ENCODE measurements around the gene CFAP43. TPM values are rescaled to one million over a fixed set of nuclear protein-coding genes. Genes with fewer than 3 reads are reported as not detected.

Gene CFAP43
- total and polyA plus RNA-seq, 4 donors, result 13.4 to 42.5 (median 15.3) TPM

GRCh38 chr10:104155591-104155990 is 76.6 kb downstream of the CFAP43 start:
- WGBS (ENCODE audit: insufficient coverage), result 95% methylated on average over 2 of the region's 2 CpGs
- Histone ChIP-seq H3K4me3 (ENCODE audit: low read depth, low read length) (no peak overlapping the region), H3K36me3 (ENCODE audit: control insufficient read depth, insufficient read depth, low read length) (no peaks in the 10 kb centered on the region), H3K9me3 (ENCODE audit: control insufficient read depth, insufficient read depth, low read length) (peaks cover 3% of the 10 kb centered on the region), H3K4me1 (ENCODE audit: control insufficient read depth, insufficient read depth, low read length) (no peaks in the 10 kb centered on the region), H3K27ac (ENCODE audit: low read depth, low read length) (no peak overlapping the region), H3K27me3 (ENCODE audit: control insufficient read depth, insufficient read depth, low read length) (no peaks in the 10 kb centered on the region)
- DNase-seq (ENCODE audit: low read depth in 4 of 6, low spot score in 6 of 6), result no peak

DNA sequence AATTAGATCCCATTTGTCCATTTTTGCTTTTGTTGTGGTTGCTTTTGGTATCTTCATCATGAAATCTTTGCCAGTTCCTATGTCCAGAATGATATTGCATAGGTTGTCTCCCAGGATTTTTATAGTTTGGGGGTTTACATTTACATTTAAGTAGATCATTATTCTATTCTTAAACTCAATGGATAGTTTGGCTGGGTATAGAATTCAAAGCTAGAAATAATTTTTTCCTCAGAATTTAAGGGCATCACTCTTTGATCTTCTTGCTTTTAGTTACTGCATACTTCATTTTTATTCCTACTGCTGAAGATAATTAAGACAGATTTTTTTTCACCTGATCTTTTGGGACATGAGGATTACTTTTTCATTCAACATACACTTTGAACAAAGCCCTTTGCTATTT is 80.4 kb downstream of the CFAP43 start:
- H3K4me3 ChIP-seq (ENCODE audit: low read depth, low read length), result no peak overlapping the region
- no peak for DNase-seq (ENCODE audit: low read depth in 4 of 6, low spot score in 6 of 6)
- H3K36me3 ChIP-seq (ENCODE audit: control insufficient read depth, insufficient read depth, low read length), result no peaks in the 10 kb centered on the region
- no peak overlapping the region for H3K27ac ChIP-seq (ENCODE audit: low read depth, low read length)
- H3K4me1 ChIP-seq (ENCODE audit: control insufficient read depth, insufficient read depth, low read length), result no peaks in the 10 kb centered on the region
- peaks cover 3% of the 10 kb centered on the region for H3K9me3 ChIP-seq (ENCODE audit: control insufficient read depth, insufficient read depth, low read length)
- no peaks in the 10 kb centered on the region for H3K27me3 ChIP-seq (ENCODE audit: control insufficient read depth, insufficient read depth, low read length)

DNA sequence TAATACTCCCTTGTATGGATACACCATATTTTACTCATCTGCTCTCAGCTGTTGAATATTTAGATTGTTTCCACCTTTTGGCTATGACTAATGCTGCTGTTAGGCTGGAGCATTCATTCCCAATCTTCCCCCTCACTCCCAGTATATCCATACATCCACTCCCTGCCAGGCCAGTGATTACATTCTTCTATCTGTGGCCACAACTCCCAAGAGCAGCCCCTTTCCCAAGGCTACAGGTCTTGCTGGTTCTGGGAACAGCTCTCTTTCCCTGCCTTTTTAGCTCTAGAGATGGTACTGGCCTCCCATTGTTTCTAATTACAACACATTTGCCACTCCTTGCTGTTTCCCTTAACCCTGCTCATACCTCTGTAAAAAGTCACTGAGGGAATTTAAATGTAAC is 82.0 kb downstream of the CFAP43 start:
- no peaks in the 10 kb centered on the region for H3K4me1 ChIP-seq (ENCODE audit: control insufficient read depth, insufficient read depth, low read length)
- H3K9me3 ChIP-seq (ENCODE audit: control insufficient read depth, insufficient read depth, low read length), result peaks cover 3% of the 10 kb centered on the region
- no peaks in the 10 kb centered on the region for H3K36me3 ChIP-seq (ENCODE audit: control insufficient read depth, insufficient read depth, low read length)
- H3K27ac ChIP-seq (ENCODE audit: low read depth, low read length), result no peak overlapping the region
- no peaks in the 10 kb centered on the region for H3K27me3 ChIP-seq (ENCODE audit: control insufficient read depth, insufficient read depth, low read length)
- no peak overlapping the region for H3K4me3 ChIP-seq (ENCODE audit: low read depth, low read length)
- DNase-seq (ENCODE audit: low read depth in 4 of 6, low spot score in 6 of 6), result no peak

DNA sequence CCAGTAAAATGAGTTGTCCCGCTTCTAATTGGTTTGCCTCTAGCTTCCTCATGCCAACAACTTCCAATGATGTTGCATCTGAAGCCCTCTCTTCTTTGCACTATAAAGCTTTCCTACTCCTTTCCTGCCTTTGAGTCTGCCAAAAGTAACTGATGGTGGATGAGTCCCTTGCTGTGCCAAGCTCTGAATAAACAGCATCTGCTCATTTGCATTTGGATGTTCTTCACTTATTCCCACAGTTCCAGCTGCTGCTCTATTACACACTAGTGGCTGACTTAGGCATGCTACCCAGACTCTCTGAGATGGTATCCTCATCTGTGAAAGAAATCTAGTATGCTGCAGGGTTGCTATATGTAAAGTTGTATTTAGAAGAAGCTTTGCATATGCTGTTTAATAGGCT is 85.3 kb downstream of the CFAP43 start:
- H3K4me3 ChIP-seq (ENCODE audit: low read depth, low read length), result no peak overlapping the region
- H3K4me1 ChIP-seq (ENCODE audit: control insufficient read depth, insufficient read depth, low read length), result no peaks in the 10 kb centered on the region
- 55% methylated on average over 1 of the region's 1 CpG for WGBS (ENCODE audit: insufficient coverage)
- peak in 5 of 6 donors; percentile 29 to 95 (median 50) for DNase-seq (ENCODE audit: low read depth in 4 of 6, low spot score in 6 of 6)
- no peaks in the 10 kb centered on the region for H3K27me3 ChIP-seq (ENCODE audit: control insufficient read depth, insufficient read depth, low read length)
- peaks cover 2% of the 10 kb centered on the region for H3K9me3 ChIP-seq (ENCODE audit: control insufficient read depth, insufficient read depth, low read length)
- H3K27ac ChIP-seq (ENCODE audit: low read depth, low read length), result no peak overlapping the region
- H3K36me3 ChIP-seq (ENCODE audit: control insufficient read depth, insufficient read depth, low read length), result no peaks in the 10 kb centered on the region

DNA sequence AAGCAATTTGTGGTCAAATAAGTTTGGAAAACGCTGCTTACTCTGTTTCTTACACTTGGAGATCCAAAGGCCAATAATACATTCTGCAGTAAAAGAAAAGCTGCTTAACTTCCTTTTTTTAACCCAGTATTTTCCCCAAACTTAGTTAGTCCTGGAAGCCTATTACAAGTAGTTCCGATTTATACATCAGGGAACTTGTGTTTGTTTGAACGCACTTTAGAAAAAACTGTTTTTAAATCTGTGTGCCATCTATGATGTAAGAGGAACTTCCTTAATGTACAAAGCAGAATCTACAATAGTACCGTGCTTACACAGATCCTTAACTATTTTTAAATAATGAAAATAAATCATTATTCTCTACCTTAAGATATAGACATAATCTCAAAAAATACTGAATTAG is 87.2 kb downstream of the CFAP43 start:
- no peaks in the 10 kb centered on the region for H3K36me3 ChIP-seq (ENCODE audit: control insufficient read depth, insufficient read depth, low read length)
- no peak for DNase-seq (ENCODE audit: low read depth in 4 of 6, low spot score in 6 of 6)
- 80% methylated on average over 1 of the region's 4 CpGs for WGBS (ENCODE audit: insufficient coverage)
- no peaks in the 10 kb centered on the region for H3K9me3 ChIP-seq (ENCODE audit: control insufficient read depth, insufficient read depth, low read length)
- H3K27me3 ChIP-seq (ENCODE audit: control insufficient read depth, insufficient read depth, low read length), result no peaks in the 10 kb centered on the region
- no peaks in the 10 kb centered on the region for H3K4me1 ChIP-seq (ENCODE audit: control insufficient read depth, insufficient read depth, low read length)
- no peak overlapping the region for H3K27ac ChIP-seq (ENCODE audit: low read depth, low read length)
- no peak overlapping the region for H3K4me3 ChIP-seq (ENCODE audit: low read depth, low read length)

DNA sequence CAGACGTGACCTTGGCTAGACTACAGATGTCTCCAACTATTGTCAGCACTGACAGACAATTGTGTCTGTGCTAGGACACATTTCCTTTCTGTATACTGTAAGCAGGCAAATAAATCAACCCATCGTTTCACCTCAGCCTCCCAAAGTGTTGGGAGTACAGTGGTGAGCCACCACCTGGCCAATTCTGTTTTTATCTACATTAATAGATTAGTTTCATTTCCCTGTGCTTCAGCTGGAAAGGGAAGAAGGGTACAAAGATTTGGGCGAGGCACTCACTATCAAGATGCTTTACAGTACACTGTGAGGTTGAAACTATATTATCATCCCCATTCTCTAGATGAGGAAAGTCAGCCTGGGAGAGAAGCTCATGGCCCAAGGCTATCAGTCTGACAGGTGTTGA is 88.3 kb downstream of the CFAP43 start:
- no peak for DNase-seq (ENCODE audit: low read depth in 4 of 6, low spot score in 6 of 6)
- H3K4me3 ChIP-seq (ENCODE audit: low read depth, low read length), result no peak overlapping the region
- no peaks in the 10 kb centered on the region for H3K36me3 ChIP-seq (ENCODE audit: control insufficient read depth, insufficient read depth, low read length)
- H3K27me3 ChIP-seq (ENCODE audit: control insufficient read depth, insufficient read depth, low read length), result no peaks in the 10 kb centered on the region
- 100% methylated on average over 1 of the region's 3 CpGs for WGBS (ENCODE audit: insufficient coverage)
- H3K9me3 ChIP-seq (ENCODE audit: control insufficient read depth, insufficient read depth, low read length), result no peaks in the 10 kb centered on the region
- H3K4me1 ChIP-seq (ENCODE audit: control insufficient read depth, insufficient read depth, low read length), result no peaks in the 10 kb centered on the region
- H3K27ac ChIP-seq (ENCODE audit: low read depth, low read length), result no peak overlapping the region

DNA sequence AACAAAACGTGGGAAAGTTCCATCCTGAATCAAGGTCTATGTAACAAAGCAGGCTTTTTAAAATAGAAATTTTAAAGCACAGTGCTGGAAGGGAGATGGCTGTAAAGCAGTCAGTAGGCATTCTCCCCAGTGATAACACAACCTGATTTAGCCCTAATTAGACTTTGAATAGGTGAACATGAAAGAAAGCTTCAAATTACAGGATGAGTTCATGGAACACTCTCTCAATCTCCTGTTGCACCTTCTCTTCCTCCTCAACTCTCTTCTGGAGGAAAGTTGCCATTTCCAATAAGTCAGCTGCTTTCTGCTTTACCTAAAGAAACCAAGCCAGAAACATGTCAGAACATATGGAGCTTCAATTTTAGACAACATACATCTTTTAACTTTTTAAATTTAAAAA is 90.1 kb downstream of the CFAP43 start:
- Histone ChIP-seq H3K9me3 (ENCODE audit: control insufficient read depth, insufficient read depth, low read length) (no peaks in the 10 kb centered on the region), H3K4me3 (ENCODE audit: low read depth, low read length) (no peak overlapping the region), H3K36me3 (ENCODE audit: control insufficient read depth, insufficient read depth, low read length) (no peaks in the 10 kb centered on the region), H3K27ac (ENCODE audit: low read depth, low read length) (no peak overlapping the region), H3K27me3 (ENCODE audit: control insufficient read depth, insufficient read depth, low read length) (no peaks in the 10 kb centered on the region), H3K4me1 (ENCODE audit: control insufficient read depth, insufficient read depth, low read length) (no peaks in the 10 kb centered on the region)
- peak in 1 of 6 donors; percentile 1 for DNase-seq (ENCODE audit: low read depth in 4 of 6, low spot score in 6 of 6)
- no CpG with 5 or more reads among the region's 1 CpG for WGBS (ENCODE audit: insufficient coverage)

DNA sequence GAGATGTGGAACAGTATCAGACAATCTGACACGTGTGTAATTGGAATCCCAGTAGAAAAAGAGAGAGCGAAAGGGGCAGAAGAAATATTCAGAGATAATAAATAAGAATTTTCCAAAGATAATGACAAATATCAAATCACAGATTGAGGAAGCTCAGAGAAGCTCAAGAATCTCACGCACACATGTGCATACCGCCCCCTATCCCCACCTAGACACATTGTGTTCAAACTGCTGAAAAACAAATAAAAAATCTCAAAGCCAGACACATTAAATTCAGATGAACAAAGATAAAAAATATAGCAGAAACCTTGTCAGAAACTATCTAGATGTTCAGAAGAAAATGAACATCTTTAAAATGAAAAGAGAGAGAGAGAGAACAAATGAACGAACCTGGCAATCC is 92.9 kb downstream of the CFAP43 start:
- no peaks in the 10 kb centered on the region for H3K36me3 ChIP-seq (ENCODE audit: control insufficient read depth, insufficient read depth, low read length)
- DNase-seq (ENCODE audit: low read depth in 4 of 6, low spot score in 6 of 6), result no peak
- H3K4me1 ChIP-seq (ENCODE audit: control insufficient read depth, insufficient read depth, low read length), result no peaks in the 10 kb centered on the region
- no peaks in the 10 kb centered on the region for H3K9me3 ChIP-seq (ENCODE audit: control insufficient read depth, insufficient read depth, low read length)
- no peak overlapping the region for H3K4me3 ChIP-seq (ENCODE audit: low read depth, low read length)
- no peak overlapping the region for H3K27ac ChIP-seq (ENCODE audit: low read depth, low read length)
- H3K27me3 ChIP-seq (ENCODE audit: control insufficient read depth, insufficient read depth, low read length), result no peaks in the 10 kb centered on the region
- no CpG with 5 or more reads among the region's 5 CpGs for WGBS (ENCODE audit: insufficient coverage)

DNA sequence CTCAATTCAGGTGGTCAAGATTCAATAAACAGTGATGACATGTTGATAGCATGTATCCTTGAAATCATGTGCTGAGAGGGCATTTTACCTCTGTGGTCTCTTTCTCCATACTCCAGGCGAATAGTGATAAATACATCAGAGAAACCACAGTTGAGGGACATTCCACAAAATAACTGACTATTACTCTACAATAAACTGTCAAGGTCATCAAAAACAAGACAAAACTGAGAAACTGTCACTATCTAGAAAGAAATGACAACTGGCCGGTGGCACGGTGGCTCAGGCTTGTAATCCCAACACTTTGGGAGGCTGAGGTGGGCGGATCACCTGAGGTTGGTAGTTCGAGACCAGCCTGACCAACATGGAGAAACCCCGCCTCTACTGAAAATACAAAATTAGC is 94.0 kb downstream of the CFAP43 start:
- Histone ChIP-seq H3K27ac (ENCODE audit: low read depth, low read length) (no peak overlapping the region), H3K27me3 (ENCODE audit: control insufficient read depth, insufficient read depth, low read length) (no peaks in the 10 kb centered on the region), H3K36me3 (ENCODE audit: control insufficient read depth, insufficient read depth, low read length) (no peaks in the 10 kb centered on the region), H3K4me1 (ENCODE audit: control insufficient read depth, insufficient read depth, low read length) (no peaks in the 10 kb centered on the region), H3K4me3 (ENCODE audit: low read depth, low read length) (no peak overlapping the region), H3K9me3 (ENCODE audit: control insufficient read depth, insufficient read depth, low read length) (no peaks in the 10 kb centered on the region)
- no peak for DNase-seq (ENCODE audit: low read depth in 4 of 6, low spot score in 6 of 6)
- 100% methylated on average over 5 of the region's 6 CpGs for WGBS (ENCODE audit: insufficient coverage)

DNA sequence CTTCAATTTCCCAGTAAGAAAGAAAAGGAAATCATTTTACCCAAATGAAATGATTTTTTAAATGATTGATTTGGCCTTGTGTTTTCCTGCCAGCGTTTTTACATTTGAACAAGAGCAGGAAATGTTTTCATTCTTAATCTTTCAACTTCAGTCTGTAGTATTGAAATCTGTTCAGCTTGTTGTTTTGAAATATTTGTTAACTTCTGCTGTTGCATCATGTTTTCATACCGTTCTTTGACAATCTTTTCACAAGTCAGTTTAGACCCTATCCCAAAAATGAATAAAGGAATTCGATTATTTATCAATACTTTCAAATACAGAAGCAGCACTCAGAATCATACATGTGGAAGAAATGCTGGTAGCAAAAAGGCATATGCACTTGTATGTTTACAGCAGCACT is 102.1 kb downstream of the CFAP43 start:
- Histone ChIP-seq H3K4me1 (ENCODE audit: control insufficient read depth, insufficient read depth, low read length) (peaks cover 3% of the 10 kb centered on the region), H3K27me3 (ENCODE audit: control insufficient read depth, insufficient read depth, low read length) (no peaks in the 10 kb centered on the region), H3K27ac (ENCODE audit: low read depth, low read length) (no peak overlapping the region), H3K36me3 (ENCODE audit: control insufficient read depth, insufficient read depth, low read length) (no peaks in the 10 kb centered on the region), H3K9me3 (ENCODE audit: control insufficient read depth, insufficient read depth, low read length) (no peaks in the 10 kb centered on the region), H3K4me3 (ENCODE audit: low read depth, low read length) (no peak overlapping the region)
- DNase-seq (ENCODE audit: low read depth in 4 of 6, low spot score in 6 of 6), result no peak
- WGBS (ENCODE audit: insufficient coverage), result no CpG with 5 or more reads among the region's 3 CpGs
